ENCODE measurements around the gene FIGNL2.
A peak's percentile ranks its signal among the peaks of the same experiment; 100 is the strongest.
"Not testable (repeated sequence)": the region's sequence is repeated elsewhere in the genome, so short reads cannot be mapped to it uniquely, and the experiment has no call there.

FIGNL2 gene, protein sequence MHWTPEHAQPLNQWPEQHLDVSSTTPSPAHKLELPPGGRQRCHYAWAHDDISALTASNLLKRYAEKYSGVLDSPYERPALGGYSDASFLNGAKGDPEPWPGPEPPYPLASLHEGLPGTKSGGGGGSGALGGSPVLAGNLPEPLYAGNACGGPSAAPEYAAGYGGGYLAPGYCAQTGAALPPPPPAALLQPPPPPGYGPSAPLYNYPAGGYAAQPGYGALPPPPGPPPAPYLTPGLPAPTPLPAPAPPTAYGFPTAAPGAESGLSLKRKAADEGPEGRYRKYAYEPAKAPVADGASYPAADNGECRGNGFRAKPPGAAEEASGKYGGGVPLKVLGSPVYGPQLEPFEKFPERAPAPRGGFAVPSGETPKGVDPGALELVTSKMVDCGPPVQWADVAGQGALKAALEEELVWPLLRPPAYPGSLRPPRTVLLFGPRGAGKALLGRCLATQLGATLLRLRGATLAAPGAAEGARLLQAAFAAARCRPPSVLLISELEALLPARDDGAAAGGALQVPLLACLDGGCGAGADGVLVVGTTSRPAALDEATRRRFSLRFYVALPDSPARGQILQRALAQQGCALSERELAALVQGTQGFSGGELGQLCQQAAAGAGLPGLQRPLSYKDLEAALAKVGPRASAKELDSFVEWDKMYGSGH

DNA sequence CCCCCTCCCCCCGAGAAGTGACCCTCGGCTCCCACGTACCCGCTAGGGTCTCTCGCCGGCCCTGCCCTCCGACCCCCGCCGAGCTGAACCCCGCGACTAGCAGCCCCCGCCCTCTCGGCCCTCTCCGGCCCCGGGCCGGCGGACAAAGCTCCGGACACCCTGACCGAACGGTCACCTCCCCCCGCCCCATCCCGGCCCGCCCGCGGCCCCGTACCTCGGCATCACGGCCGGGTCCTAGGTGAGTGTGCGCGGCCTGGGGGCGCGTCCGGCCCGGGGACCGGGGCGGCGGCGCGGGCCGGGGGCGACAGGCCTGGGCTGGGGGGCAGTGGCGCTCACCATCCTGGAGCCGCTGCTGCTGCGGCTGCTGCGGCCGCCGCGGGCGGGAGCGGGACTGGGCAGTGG, at the start of gene FIGNL2:
Gene FIGNL2 (minus strand): TSS at position 393 of the 402 bp plus-strand sequence. CDS start 26,305 bp downstream, outside the sequence.
- no peak for DNase-seq (ENCODE audit: low read depth in 2 of 2, low spot score in 1 of 2)

DNA sequence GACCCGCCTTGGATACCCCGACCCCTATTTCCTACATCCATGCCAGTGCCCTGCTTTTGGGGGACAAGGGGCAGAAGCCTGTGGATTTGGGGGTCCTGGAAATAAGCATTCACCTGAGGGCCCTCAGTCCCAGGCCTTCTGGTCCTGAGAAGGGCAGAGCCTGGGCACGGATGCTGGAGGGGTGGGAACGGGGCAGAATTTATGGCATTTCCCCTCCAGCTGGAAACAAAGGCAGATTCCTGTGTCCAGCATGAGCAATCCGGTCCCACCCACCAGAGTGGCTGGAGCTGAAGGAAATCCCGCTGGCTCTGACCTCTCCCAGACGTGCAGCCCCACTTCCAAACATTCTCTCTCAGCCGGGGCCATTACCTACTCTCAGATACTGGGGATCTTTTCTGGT, 48.7 kb upstream of the FIGNL2 start:
- DNase-seq (ENCODE audit: low read depth in 2 of 2, low spot score in 1 of 2): no peak

DNA sequence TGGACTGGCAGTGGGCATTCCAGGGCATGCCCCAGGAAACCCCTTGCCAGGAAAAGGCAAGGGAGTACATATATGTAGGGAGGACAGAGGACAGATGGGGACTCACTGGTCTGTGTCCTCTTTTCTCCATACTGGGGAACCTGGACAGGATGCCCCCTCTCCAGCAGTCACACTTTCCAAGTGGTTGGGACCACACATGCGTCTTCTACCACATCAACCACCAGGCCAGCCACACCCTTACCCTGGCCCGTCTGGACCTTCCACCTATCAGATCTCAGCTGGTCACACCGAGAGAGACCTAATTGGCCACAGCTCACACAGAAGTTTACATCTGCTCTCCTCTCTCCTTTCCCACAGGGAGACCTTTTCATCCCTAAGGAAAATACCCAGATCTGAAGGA, 47.7 kb upstream of the FIGNL2 start:
- DNase-seq (ENCODE audit: low read depth in 2 of 2, low spot score in 1 of 2): no peak

DNA sequence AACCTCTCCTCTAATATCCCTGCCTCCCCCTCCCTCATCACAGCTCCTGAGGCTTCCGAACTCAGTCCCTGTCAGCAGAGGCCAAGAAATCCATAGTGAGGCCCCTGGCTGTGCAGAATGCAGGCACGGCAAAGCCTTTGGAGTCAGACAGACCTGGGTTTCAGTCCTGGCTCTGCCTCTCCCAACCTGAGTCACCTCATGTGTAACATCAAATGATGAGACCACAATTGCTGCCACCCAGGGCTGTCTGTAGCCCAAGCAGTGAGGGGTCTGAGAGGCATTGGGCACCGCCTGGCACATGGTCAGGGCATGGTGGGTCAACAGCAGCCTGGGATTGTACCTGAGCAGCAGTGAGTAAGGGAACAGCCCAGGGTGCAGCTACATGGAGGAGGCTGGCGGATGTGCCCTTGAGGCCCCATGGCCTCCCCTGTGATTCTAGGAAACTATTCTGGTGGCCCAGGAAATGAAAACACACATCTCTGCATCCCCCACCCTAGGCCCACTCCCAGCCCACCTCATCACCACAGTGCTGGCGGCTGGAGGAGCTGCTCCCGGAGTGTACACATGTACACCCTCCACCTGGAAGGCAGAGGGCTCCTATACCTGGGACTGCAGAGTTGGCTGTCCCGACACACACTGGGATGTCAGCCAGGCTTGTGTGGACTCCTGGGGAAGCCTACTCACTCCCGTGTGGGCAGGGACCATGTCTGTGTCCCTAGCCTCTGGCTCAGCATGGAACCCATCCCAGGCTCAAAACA, 47.0 kb upstream of the FIGNL2 start:
- no peak for DNase-seq (ENCODE audit: low read depth in 2 of 2, low spot score in 1 of 2)

DNA sequence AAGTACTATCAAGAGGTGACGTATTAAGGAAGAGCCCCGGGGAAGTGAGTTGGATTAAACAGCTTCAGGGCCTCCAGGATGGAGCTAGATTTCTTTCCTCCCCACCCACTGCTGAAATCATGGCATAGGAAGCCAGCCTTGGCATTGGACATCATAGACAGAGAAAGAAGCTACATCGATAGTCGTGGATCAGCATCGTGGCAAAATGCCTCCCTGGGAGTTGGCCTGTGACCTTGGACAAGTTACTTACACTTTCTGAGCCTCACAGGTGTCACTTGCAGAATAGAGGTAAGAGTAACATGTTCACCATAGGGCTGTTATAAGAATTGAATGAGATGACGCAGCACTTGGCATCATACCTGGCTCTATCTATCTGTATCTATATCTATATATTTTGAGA, 45.3 kb upstream of the FIGNL2 start:
- DNase-seq (ENCODE audit: low read depth in 2 of 2, low spot score in 1 of 2): no peak

DNA sequence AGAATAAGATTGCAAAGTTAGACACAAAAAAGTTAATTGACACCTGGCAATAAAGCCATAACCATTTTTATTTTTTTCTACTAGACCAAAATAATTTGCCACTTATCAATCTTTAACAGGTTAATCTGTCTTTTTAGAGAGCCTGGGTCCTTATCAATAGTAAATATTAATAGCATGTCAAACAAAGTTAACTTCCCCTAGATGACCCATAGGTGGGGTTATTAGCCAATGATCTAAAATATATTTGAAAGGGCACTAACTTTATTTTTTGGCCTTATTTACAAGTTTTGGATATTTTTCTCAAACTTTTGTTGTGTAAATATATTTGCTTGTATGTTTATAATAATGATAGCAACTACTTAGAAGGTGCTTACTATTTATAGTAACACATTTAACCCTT, 43.3 kb upstream of the FIGNL2 start:
- no peak for DNase-seq (ENCODE audit: low read depth in 2 of 2, low spot score in 1 of 2)

DNA sequence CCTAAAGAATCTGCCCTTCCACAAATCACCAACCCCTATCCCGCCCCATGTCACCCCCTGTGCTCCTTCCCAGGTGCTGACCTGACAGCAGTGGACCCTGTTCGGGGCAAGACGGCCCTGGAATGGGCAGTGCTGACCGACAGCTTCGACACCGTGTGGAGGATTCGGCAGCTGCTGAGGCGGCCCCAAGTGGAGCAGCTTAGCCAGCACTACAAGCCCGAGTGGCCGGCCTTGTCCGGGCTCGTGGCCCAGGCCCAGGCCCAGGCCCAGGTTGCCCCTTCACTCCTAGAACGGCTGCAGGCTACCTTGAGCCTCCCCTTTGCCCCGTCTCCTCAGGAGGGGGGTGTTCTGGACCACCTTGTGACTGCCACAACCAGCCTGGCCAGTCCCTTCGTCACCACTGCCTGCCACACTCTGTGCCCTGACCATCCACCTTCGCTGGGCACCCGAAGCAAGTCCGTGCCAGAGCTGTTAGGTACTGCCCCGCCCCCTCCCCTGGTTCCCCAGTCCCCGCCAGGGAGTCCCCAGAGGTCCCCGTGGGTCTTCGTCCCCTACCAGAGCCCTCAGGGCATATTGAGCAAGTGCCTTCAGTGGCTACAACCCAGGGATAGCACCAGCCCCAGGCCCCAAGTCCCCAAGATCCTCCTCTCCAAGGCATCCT, 42.1 kb upstream of the FIGNL2 start:
- no peak for DNase-seq (ENCODE audit: low read depth in 2 of 2, low spot score in 1 of 2)

DNA sequence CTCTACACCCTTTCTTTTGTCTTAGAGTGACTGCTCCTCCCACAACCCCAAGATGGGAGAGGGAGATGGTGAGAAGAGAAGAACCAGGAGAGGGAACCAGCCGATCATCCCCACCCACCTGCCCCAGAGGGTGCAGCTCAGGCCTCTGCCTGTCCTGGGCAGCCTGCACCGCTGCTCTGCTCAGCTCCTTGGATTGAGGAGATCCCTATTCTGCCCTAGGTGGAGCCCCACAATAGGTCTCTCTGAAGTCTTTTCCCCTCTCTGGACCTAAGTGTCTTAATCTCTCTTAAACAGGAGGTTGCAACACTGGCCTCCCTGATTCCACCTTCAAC, 41.6 kb upstream of the FIGNL2 start:
- DNase-seq (ENCODE audit: low read depth in 2 of 2, low spot score in 1 of 2): no peak

DNA sequence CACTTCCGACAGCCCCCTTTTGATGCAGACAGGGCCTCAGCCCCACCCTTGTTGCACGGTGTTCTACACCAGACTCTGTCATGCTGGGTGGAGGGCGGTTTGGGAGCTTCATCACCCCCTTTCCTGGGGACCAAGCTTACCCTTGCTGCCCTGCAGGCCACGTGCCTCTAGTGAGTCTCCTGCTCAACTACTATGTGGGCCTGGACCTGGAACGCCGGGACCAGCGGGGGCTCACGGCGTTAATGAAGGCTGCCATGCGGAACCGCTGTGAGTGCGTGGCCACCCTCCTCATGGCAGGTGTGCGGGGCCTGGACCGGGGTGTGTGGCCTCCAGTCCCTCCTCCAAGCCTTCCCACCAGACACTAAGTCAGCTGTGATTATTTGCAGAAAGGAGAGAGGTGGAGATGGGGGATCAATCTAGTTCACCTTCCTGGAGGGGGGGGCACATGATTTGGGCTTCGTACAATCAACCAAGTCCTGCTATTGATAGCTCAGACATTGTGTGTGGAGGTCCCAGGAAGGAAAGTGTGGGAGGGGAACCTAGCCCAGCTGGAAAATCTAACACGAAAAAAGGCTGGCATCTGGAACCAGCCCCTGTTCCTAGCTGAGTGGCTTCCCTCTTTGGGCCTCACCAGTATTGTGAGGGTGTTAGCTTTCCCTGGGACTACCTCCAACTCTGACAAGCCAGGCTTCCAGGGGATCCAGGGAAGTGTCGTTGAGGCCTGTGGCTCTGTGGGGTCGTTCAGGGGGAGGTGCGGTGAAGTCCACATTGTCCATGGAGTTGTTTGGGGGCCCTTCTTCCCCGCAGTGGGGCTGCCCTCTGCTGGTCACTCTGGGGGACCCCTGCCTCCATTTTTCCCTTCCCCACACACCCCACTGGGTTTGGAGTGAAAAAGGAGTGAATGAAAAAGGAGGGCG, 41.0 kb upstream of the FIGNL2 start:
- no peak for DNase-seq (ENCODE audit: low read depth in 2 of 2, low spot score in 1 of 2)

DNA sequence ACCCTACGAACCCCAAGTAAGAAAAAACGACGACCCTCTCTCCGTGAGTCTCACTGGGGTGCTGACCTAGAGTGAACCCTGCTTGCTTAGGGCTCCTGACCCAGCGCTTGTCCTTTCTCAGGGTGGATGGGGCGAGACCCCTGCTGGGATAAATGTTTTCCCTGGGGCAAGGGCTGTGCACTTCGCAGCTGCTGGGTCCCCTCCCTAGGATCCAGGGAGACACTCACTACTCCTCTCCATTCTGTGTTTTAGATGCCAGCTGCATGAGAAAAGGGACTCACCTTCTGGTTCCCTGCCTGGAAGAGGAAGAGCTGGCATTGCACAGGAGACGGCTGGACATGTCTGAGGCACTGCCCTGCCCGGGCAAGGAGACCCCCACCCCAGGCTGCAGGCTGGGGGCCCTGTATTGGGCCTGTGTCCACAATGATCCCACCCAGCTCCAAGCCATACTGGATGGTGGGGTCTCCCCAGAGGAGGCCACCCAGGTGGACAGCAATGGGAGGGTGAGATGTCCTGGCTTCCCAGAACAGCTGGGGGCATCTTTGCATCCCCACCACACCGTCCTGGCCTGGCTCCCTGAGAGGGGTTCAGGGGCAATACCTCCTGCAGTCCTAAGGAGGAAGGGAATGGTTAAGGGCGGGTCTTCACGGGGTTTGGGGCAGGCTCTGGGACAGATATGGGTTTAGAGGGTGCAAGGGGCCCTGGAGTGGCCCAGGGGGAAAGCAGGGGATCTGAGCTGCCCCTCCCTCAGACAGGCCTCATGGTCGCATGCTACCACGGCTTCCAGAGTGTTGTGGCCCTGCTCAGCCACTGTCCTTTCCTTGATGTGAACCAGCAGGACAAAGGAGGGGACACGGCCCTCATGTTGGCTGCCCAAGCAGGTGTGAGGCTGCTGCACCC, 40.0 kb upstream of the FIGNL2 start:
- DNase-seq (ENCODE audit: low read depth in 2 of 2, low spot score in 1 of 2): no peak

DNA sequence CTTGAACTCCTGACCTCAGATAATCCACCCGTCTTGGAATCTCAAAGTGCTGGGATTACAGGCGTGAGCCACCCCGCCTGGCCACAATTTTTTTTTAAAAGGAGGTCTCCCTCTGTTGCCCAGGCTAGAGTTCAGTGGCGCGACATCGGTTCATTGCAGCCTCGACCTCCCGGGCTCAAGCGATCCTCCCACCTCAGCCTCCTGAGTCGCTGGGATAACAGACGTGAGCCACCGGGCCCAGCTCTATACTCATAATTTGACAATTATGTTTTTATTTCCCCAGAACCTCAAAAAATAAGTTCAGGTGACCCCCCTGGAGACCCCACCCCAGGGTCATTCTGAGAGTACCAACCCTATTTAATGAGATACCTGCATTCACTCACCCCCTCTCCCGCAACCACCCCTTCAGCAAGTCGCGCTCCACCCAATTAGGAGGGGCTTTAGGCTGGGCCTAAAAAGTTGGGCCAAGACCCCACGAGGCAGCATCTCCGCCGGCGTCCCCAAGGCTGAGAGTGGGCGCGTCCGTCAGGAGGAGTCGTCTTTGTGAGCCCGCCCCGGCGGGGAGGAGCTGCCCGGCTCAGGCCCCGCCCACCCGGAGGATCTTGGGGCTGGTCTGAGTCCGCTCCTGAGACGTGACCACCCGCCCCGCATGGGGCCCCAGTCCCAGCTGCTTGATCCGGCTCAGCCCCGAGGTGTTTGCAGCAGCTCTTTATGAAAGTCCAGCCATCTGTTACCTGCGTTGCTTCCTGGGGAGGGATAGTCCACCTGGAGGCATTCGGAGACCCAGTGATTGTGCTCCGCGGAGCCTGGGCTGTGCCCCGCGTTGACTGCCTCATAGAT, 39.2 kb upstream of the FIGNL2 start, which contains the start of gene ANKRD33:
Gene ANKRD33 (plus strand): TSS at position 628 of the 840 bp plus-strand sequence. CDS start 84 bp downstream, at position 712.
- DNase-seq (ENCODE audit: low read depth in 2 of 2, low spot score in 1 of 2): no peak

DNA sequence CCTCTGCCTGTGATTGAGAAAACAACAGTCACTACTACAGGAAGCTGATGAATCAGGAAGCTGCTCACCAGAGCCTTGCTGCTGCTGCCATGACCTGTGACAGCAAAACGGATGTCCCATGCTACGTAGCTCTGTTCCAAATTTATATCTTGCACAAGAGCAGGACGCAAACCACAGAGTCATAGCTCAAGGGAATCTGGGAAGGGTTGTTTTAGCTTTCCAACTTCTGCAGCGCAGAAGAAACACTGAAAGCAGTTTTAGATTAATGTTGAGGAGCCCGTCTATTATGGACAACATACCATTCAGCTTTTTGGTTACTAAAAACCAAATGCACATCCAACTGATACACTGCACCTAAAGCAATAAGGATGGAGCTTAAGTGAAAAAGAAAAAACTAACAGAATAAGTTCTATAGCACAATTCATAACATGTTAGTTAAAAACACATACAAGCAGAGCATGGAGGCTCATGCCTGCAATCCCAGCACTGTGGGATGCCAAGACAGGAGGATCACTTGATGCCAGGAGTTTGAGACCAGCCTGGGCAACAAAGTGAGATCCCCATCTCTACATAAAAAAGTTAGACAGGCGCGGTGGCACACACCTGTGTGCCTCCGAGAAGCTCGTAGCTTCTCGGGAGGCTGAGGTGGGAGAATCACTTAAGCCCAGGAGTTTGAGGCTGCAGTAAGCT, 37.6 kb upstream of the FIGNL2 start:
- peak in 1 of 2 donors; percentile 12 for DNase-seq (ENCODE audit: low read depth in 2 of 2, low spot score in 1 of 2)

DNA sequence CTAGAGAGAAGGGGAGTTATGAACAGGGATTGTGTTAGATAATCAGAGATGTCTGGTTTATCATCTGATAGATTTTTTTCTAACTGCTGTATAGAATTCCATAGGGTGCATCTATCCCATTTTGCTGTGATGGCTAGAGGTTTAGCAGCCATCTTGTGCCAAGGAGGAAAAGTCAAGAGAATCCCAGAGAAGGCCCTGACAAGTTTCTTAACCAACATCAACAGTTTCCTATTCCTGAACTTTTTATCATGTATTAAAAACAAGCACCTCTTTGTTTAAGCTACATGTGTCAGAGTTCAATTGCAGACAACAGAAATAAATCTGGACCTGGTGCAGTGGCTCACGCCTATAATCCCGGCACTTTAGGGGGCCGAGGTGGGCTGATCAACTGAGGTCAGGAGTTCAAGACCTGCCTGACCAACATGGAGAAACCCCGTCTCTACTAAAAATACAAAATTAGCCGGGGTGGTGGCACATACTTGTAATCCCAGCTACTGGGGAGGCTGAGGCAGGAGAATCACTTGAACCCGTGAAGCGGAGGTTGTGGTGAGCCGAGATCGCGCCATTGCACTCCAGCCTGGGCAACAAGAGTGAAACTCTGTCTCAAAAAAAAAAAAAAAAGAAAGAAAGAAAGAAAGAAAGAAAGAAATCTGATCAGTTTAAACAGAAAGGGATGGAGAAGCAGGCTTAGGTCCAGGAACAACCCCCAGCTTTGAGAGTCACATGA, 36.9 kb upstream of the FIGNL2 start:
- not testable (repeated sequence) for DNase-seq (ENCODE audit: low read depth in 2 of 2, low spot score in 1 of 2)

DNA sequence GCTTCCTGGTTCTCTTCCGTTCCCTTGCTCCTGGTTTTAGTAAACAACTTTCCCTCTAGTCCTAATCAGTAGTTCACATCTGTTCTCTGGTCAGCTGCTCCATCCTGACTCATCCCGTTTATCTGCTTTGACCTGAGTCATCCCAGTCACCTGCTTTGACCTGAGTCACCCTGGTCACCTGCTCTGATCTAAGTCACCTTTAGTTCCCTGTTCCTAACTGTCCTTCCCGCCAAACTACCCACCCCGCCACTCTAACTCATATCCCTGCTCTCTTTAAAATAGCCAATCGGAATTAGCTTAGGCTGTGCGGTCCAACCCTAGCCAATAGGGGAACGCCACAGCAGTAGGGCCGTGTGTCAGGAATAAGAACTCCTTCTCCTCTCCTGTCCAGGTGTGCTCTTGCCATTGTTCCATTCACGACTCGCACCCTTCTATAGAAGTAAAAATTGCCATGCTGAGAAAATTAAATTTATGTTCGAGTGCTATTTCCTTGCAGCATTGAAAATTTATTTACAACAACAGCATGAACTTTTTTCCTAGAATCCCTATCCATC, 36.2 kb upstream of the FIGNL2 start:
- no peak for DNase-seq (ENCODE audit: low read depth in 2 of 2, low spot score in 1 of 2)

DNA sequence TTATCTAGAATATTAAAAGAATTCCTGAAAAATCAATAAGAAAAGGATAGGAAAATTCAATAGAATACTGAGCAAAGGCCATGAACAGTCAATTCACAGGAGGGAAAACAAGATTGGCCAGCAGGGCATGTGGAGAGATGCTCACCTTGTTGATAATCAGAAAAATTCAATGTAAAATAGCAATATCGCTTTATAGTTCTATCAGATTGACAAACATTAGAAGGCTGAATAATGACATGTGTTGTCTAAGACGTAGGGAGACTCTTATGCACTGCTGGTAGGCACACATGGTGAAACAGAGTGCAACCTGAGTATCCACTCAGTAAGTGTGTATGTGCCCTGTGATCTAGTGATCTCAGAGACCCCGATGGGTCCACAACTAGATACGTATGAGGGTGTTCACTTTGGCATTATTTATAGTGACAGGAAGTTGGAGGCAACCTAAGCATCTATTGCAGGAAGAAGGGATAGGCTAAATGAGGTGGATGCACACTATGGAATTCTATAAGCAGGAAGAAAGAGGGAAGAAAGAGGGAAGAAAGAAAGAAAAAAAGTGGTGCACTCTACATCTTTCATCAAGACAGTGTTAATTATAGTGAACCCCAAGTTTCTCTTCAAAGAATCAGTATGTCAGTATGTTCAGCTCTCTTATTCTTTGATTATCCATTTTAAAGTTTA, 35.6 kb upstream of the FIGNL2 start:
- no peak for DNase-seq (ENCODE audit: low read depth in 2 of 2, low spot score in 1 of 2)

DNA sequence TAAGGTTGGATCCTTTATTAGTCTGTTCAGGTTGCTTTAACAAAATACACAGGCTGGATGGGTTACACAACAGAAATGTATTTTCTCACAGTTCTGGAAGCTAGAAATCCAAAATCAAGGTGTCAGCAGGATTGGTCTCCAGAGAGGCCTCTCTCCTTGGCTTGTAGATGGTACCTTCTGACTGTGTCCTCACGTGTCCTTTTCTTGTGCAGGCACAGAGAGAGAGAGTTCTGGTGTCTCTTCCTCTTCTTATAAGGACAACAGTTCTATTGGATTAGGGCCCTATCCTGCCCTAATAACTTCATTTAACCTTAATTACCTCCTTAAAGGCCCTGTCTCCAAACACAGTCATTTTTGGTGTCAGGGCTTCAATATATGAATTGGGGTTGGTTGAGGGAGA, 34.8 kb upstream of the FIGNL2 start:
- no peak for DNase-seq (ENCODE audit: low read depth in 2 of 2, low spot score in 1 of 2)
